ENCODE data around the gene TSPAN13. TPM values are rescaled to one million over a fixed set of nuclear protein-coding genes. Genes with fewer than 3 reads are reported as not detected.

TSPAN13 gene
- total and polyA plus RNA-seq, 10 of the 15 experiments (the other 5 are each of a cell fraction or from before 2014, with no cell fraction given), result 0.26 to 0.37 TPM; not detected in 8

DNA sequence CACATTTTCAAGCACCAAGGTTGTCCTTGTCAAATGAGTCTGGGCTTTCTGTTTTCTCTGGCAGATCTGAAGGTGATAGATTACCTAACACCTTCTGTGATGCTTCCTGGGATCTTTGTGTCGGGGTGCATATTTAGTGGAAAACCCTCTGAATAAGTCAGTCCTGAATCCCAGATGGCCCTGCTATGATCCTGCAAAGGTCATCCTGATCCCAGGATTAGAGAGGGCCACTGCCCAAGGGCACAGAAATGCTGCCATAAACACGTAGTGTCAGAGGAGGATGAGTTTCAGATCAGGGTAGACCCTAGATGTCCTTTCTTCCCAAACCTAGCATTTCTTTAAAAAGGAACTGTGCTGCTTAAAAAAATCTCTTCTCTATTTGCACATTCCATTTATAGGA is 32.3 kb downstream of the TSPAN13 start:
- Histone ChIP-seq H3K4me1 (ENCODE audit: control insufficient read depth, insufficient read depth, low read length) (no peaks in the 10 kb centered on the region), H3K79me2 (ENCODE audit: control insufficient read depth, insufficient read depth, low read length) (no peaks in the 10 kb centered on the region), H3K4me3 (no peak overlapping the region), H2AFZ (ENCODE audit: control insufficient read depth, low read depth, low read length) (no peak overlapping the region), H4K20me1 (ENCODE audit: control insufficient read depth, insufficient read depth) (no peaks in the 10 kb centered on the region), H3K27me3 (replicated peaks in 1 of 2; ENCODE audit: control insufficient read depth in 2 of 2, insufficient read depth in 2 of 2, low read length in 1 of 2) (no peaks in the 10 kb centered on the region), H3K27ac (ENCODE audit: control insufficient read depth, insufficient read depth) (no peak overlapping the region), H3K4me2 (ENCODE audit: control insufficient read depth, insufficient read depth) (no peak overlapping the region), H3K9ac (ENCODE audit: control insufficient read depth, insufficient read depth, low read length) (no peak overlapping the region), H3K36me3 (ENCODE audit: control insufficient read depth in 2 of 2, insufficient read depth in 2 of 2, low read length in 1 of 2) (no peaks in the 10 kb centered on the region), H3K9me3 (replicated peaks; ENCODE audit: control insufficient read depth, insufficient read depth, low read length) (no peaks in the 10 kb centered on the region)
- in situ Hi-C loops (cut with MboI), result no loop called here
- no TSS peak for BruUV-seq (replicated peaks)
- ATAC-seq, result no peak
- RAD21 ChIA-PET (ENCODE audit: unreplicated experiment), result no interaction called here
- SMC1A ChIA-PET (ENCODE audit: uncharacterized antibody, unreplicated experiment), result interaction anchor here (0.8 kb wide), 1 partner anchor 11 kb away, joined by 3 read pairs; no protein-coding TSS in a partner anchor
- intact Hi-C loops (cut with micrococcal nuclease; ENCODE audit: unreplicated experiment), result no loop called here
- WGBS (ENCODE audit: insufficient coverage, insufficient replicate concordance, low lambda C conversion rate, missing lambda C conversion rate), result 0% methylated on average over 2 of the region's 2 CpGs
- POLR2A ChIA-PET, result no interaction called here
- CTCF ChIA-PET, result no interaction called here
- DNase-seq (ENCODE audit: low read depth, low spot score), result no peak
- TF ChIP-seq MYC (IDR thresholded peaks at IDR 0.05; ENCODE audit: insufficient read depth, insufficient read length, insufficient replicate concordance, low read length, severe bottlenecking), result no peak
- no peak for TF ChIP-seq MYB (IDR thresholded peaks at IDR 0.05; ENCODE audit: borderline replicate concordance, low read depth, low read length)
- no peak for TF ChIP-seq POU2F2 (IDR thresholded peaks at IDR 0.05; ENCODE audit: borderline replicate concordance, low read depth, low read length)
- TF ChIP-seq NFYB (IDR thresholded peaks at IDR 0.05; ENCODE audit: insufficient read depth, low read depth, low read length), result no peak
- no peak for TF ChIP-seq SPI1 (IDR thresholded peaks at IDR 0.05; ENCODE audit: borderline replicate concordance, insufficient read depth, low read depth, low read length)
- no peak for TF ChIP-seq TAF1 (IDR thresholded peaks at IDR 0.05; ENCODE audit: borderline replicate concordance, low read depth, low read length)
- TF ChIP-seq TARDBP (IDR thresholded peaks at IDR 0.05; ENCODE audit: borderline replicate concordance), result no peak
- no peak for TF ChIP-seq POLR2A (IDR thresholded peaks at IDR 0.05; ENCODE audit: low read depth, low read length)
- TF ChIP-seq ZNF217 (IDR thresholded peaks at IDR 0.05), result no peak
- TF ChIP-seq REST (IDR thresholded peaks at IDR 0.05; ENCODE audit: low read depth, low read length), result no peak
- TF ChIP-seq JUNB (IDR thresholded peaks at IDR 0.05), result no peak
- FAIRE-seq, result no peak

Data from GM12878 (cell line).